Cardiac muscle cell (in vitro differentiated cells and primary cell): Measurements from ENCODE around the gene KCNQ1. TPM values are rescaled to one million over a fixed set of nuclear protein-coding genes. Genes with fewer than 3 reads are reported as not detected.

Experiments
- DNase-seq, 2 donors: peaks; one replicate each; pipeline versions ENCODE4 v3.0.0 to v3.0.0-alpha.2; 2010 to 2017; ENCODE audit warnings: low read depth in 1 of 2, low spot score in 1 of 2
- H3K27ac ChIP-seq: fragments of 200-600 bp; sonication (generic); 2 replicates; pipeline ENCODE4 v1.5.1; 2016
- H3K27me3 ChIP-seq: fragments of 200-600 bp; sonication (generic); 2 replicates; pipeline ENCODE4 v1.6.0; 2016; ENCODE audit warnings: control low read depth
- H3K36me3 ChIP-seq: fragments of 200-600 bp; sonication (generic); 2 replicates; pipeline ENCODE4 v1.5.1; 2016; ENCODE audit warnings: control low read depth
- H3K4me1 ChIP-seq: fragments of 200-600 bp; sonication (generic); 2 replicates; pipeline ENCODE4 v1.8.1; 2017; ENCODE audit warnings: low read depth, mild to moderate bottlenecking, mixed run types
- H3K4me3 ChIP-seq: fragments of 200-600 bp; sonication (generic); 2 replicates; pipeline ENCODE4 v1.5.1; 2016; ENCODE audit warnings: mild to moderate bottlenecking
- H3K9me3 ChIP-seq: fragments of 200-600 bp; sonication (generic); 2 replicates; pipeline ENCODE4 v1.5.1; 2017; ENCODE audit warnings: low read depth, mild to moderate bottlenecking, control low read depth
- polyA plus RNA-seq: library from polyadenylated mRNA; unstranded; fragments of >200 nt; fragmentation: Nextera tagmentation; extraction: Ambion mirVana; gene quantifications from 2 replicates; pipeline ENCODE4 v1.2.1, GENCODE V29; 2016
- total RNA-seq: library from RNA; depleted of rRNA; stranded (reverse); fragments of >200 nt; gene quantifications from 2 replicates; pipeline ENCODE4 v1.2.3, GENCODE V29; 2016
- TF ChIP-seq, protein P1 (sequence below): IDR thresholded peaks from 2 replicates; pipeline ENCODE4 v1.5.1; 2012; ENCODE audit warnings: low read depth, mild to moderate bottlenecking, low read length

Gene KCNQ1
- total and polyA plus RNA-seq, 2 experiments from 2014 or later: 13.9 to 18.6 TPM

DNA sequence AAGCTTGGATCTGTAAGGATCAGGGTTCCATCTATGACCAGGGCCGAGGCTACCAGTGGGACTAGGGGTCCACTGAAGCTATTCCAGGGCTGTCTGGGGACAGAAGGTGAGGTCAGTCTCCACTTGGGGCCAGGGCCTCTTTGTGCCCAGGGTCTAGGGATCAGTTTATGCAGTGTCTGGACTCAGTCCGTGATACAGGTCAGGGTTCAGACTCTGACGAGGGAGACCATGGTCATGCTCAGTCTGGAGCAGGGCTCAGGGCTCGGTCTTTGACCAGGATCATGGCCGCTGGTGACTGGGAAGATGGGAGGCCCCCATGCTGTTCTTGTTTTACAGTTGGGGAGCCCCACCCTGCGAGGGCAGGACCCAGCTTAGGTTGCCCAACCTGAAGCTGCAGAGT lies 32.5 kb upstream of the KCNQ1 start:
- no peak for DNase-seq

GRCh38 chr11:2413742-2414579 lies 30.8 kb upstream of the KCNQ1 start:
- no peak overlapping the region for H3K27ac ChIP-seq
- no peaks in the 10 kb centered on the region for H3K27me3 ChIP-seq
- no peaks in the 10 kb centered on the region for H3K9me3 ChIP-seq
- H3K4me3 ChIP-seq: no peak overlapping the region
- no peaks in the 10 kb centered on the region for H3K36me3 ChIP-seq
- no peak for DNase-seq
- H3K4me1 ChIP-seq: peaks cover 15% of the 10 kb centered on the region
- TF ChIP-seq, protein P1, sequence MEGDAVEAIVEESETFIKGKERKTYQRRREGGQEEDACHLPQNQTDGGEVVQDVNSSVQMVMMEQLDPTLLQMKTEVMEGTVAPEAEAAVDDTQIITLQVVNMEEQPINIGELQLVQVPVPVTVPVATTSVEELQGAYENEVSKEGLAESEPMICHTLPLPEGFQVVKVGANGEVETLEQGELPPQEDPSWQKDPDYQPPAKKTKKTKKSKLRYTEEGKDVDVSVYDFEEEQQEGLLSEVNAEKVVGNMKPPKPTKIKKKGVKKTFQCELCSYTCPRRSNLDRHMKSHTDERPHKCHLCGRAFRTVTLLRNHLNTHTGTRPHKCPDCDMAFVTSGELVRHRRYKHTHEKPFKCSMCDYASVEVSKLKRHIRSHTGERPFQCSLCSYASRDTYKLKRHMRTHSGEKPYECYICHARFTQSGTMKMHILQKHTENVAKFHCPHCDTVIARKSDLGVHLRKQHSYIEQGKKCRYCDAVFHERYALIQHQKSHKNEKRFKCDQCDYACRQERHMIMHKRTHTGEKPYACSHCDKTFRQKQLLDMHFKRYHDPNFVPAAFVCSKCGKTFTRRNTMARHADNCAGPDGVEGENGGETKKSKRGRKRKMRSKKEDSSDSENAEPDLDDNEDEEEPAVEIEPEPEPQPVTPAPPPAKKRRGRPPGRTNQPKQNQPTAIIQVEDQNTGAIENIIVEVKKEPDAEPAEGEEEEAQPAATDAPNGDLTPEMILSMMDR: no peak

More for the DNA sequence above, 32.5 kb upstream of the KCNQ1 start:
- no peak overlapping the region for H3K27ac ChIP-seq
- no peak overlapping the region for H3K4me3 ChIP-seq
- H3K9me3 ChIP-seq: no peaks in the 10 kb centered on the region
- H3K4me1 ChIP-seq: peaks cover 15% of the 10 kb centered on the region
- no peaks in the 10 kb centered on the region for H3K36me3 ChIP-seq
- no peaks in the 10 kb centered on the region for H3K27me3 ChIP-seq
- TF ChIP-seq, protein P1: no peak

- TF ChIP-seq, protein P1: no peak
- Histone ChIP-seq H3K9me3 (no peaks in the 10 kb centered on the region), H3K4me1 (peaks cover 9% of the 10 kb centered on the region), H3K27me3 (no peaks in the 10 kb centered on the region), H3K36me3 (no peaks in the 10 kb centered on the region), H3K27ac (no peak overlapping the region), H3K4me3 (no peak overlapping the region)
- no peak for DNase-seq
Observed at GRCh38 chr11:2414616-2415015, 30.2 kb upstream of the KCNQ1 start.

- H3K4me1 ChIP-seq: peaks cover 4% of the 10 kb centered on the region
- no peak overlapping the region for H3K27ac ChIP-seq
- H3K4me3 ChIP-seq: no peak overlapping the region
- H3K27me3 ChIP-seq: no peaks in the 10 kb centered on the region
- TF ChIP-seq, protein P1: no peak
- no peaks in the 10 kb centered on the region for H3K9me3 ChIP-seq
- no peaks in the 10 kb centered on the region for H3K36me3 ChIP-seq
- no peak for DNase-seq
Observed at GRCh38 chr11:2415171-2415570, 29.6 kb upstream of the KCNQ1 start.

DNA sequence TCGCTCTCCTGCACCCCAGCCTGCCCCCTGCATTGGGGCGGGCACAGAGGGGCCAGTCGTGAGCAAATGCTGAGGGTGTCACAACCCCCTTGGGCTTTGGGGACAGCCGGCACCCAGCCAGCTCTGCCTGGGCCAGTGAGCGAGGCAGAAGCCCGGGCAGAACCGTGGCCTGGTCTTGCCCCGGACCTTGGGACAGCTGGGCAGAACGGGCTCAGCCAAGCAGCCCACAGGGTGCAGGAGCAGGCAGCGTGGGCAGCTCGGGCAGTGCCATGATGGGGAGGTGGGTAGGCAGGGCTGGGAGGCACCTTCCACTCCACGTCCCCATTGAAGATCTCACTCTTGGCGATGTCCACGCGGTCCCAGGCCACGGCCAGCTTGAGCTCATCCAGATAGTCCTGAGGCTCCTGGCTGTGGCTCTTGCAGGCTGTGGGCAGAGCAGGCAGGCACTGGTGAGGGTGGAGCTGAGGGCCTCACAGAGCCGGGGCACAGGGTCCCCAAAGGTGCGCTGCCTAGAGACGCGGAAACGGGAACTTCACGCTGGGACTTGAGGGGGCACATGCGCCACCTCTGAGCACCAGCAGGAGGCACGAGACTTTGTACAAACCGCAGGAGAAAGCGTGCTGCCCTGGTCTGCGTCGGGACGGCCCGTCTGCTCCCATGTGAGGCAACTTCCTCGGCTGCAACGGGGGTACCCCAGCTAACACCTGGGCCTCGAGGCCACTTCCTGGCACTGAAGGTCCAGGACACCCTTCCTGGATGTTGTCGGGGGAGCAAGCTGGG lies 29.0 kb upstream of the KCNQ1 start:
- TF ChIP-seq, protein P1: no peak
- no peaks in the 10 kb centered on the region for H3K27me3 ChIP-seq
- H3K4me3 ChIP-seq: no peak overlapping the region
- peaks cover 3% of the 10 kb centered on the region for H3K4me1 ChIP-seq
- no peaks in the 10 kb centered on the region for H3K9me3 ChIP-seq
- no peak overlapping the region for H3K27ac ChIP-seq
- no peaks in the 10 kb centered on the region for H3K36me3 ChIP-seq
- no peak for DNase-seq
